HFF-Myc (cell line): ENCODE results near the gene TNS1.
A peak's percentile ranks its signal among the peaks of the same experiment; 100 is the strongest.
"Not testable (repeated sequence)": the region's sequence is repeated elsewhere in the genome, so short reads cannot be mapped to it uniquely, and the experiment has no call there.

Experiments
- DNase-seq: peaks from one replicate; pipeline ENCODE4 v3.0.0-alpha.2; 2011; ENCODE audit warnings: low read depth; ENCODE audit errors: extremely low read depth
- H3K4me3 ChIP-seq: replicated peaks from 2 replicates; pipeline ENCODE4 v1.5.1; 2011; ENCODE audit warnings: low read depth, mild to moderate bottlenecking, control low read depth, low read length
- CTCF ChIP-seq: IDR thresholded peaks from 2 replicates; pipeline ENCODE4 v1.5.1; 2012; ENCODE audit warnings: mild to moderate bottlenecking, low read depth, low read length, control low read depth; ENCODE audit errors: missing control alignments

The TNS1 gene

GRCh38 chr2:217817466-217818292 is 185.1 kb downstream of the TNS1 start:
- no peak overlapping the region for H3K4me3 ChIP-seq
- DNase-seq, result no peak
- TF ChIP-seq CTCF, result no peak

GRCh38 chr2:217816396-217816869 is 186.4 kb downstream of the TNS1 start:
- H3K4me3 ChIP-seq, result no peak overlapping the region
- TF ChIP-seq CTCF, result no peak
- DNase-seq, result peak; percentile 53

- TF ChIP-seq CTCF, result no peak
- no peak for DNase-seq
- H3K4me3 ChIP-seq, result no peak overlapping the region
These were observed 189.0 kb downstream of the TNS1 start for GRCh38 chr2:217813828-217814227.

- TF ChIP-seq CTCF, result no peak
- H3K4me3 ChIP-seq, result no peak overlapping the region
- DNase-seq, result no peak
These were observed 190.6 kb downstream of the TNS1 start for GRCh38 chr2:217812170-217812569.

GRCh38 chr2:217810260-217810659 is 192.5 kb downstream of the TNS1 start:
- DNase-seq, result no peak
- no peak for TF ChIP-seq CTCF

GRCh38 chr2:217809736-217810135 is 193.1 kb downstream of the TNS1 start:
- DNase-seq, result no peak
- H3K4me3 ChIP-seq, result no peak overlapping the region
- TF ChIP-seq CTCF, result no peak

More at GRCh38 chr2:217810260-217810659, 192.5 kb downstream of the TNS1 start:
- no peak overlapping the region for H3K4me3 ChIP-seq

- not testable (repeated sequence) for H3K4me3 ChIP-seq, DNase-seq
These were observed 193.8 kb downstream of the TNS1 start for GRCh38 chr2:217808967-217809366.
